Esophagus squamous epithelium (tissue), 5 donors: ENCODE results near the gene FXYD6. TPM values are rescaled to one million over a fixed set of nuclear protein-coding genes. Genes with fewer than 3 reads are reported as not detected.

Experiments used
- DNase-seq: peaks from one replicate; lab custom pipeline; 2025; lab: John Stamatoyannopoulos, UW
- H3K27ac ChIP-seq, 4 donors: fragments of 200-600 bp; sonication (generic); one replicate each; pipeline ENCODE4 v1.5.1; 2016 to 2019; ENCODE audit warnings: mild to moderate bottlenecking in 1 of 4
- H3K27me3 ChIP-seq, 4 donors: fragments of 200-600 bp; sonication (generic); 1 replicate in 3 of 4; 2 replicates in 1 of 4; pipeline versions ENCODE4 v1.5.1 to v1.6.0; 2017 to 2021; ENCODE audit warnings: antibody characterized with exemption in 1 of 4
- H3K36me3 ChIP-seq, 3 donors: fragments of 200-600 bp; sonication (generic); one replicate each; pipeline ENCODE4 v1.5.1; 2016 to 2019
- H3K4me1 ChIP-seq, 3 donors: fragments of 200-600 bp; sonication (generic); one replicate each; pipeline ENCODE4 v1.5.1; 2017 to 2019
- H3K4me3 ChIP-seq, 4 donors: fragments of 200-600 bp; sonication (generic); 1 replicate in 3 of 4; 2 replicates in 1 of 4; pipeline ENCODE4 v1.5.1; 2016 to 2019; ENCODE audit warnings: mild to moderate bottlenecking in 2 of 4, moderate library complexity in 1 of 4
- H3K9me3 ChIP-seq, 3 donors: fragments of 200-600 bp; sonication (generic); one replicate each; pipeline ENCODE4 v1.5.1; 2016 to 2019
- POLR2A ChIP-seq, 4 donors: fragments of 450-650 bp; IDR thresholded peaks; one replicate each; pipeline ENCODE4 v1.6.1; 2017; ENCODE audit warnings: antibody characterized with exemption in 4 of 4, mild to moderate bottlenecking in 4 of 4, moderate library complexity in 3 of 4
- WGBS, 2 donors: methylation state at CpG; one replicate each; pipeline ENCODE4 v1.1.5; 2018; 5-methylcytosine and 5-hydroxymethylcytosine counted together
- intact Hi-C: fragments of 100-400 bp; cut with DNase I; formaldehyde crosslinking; loops from one replicate; pipeline ENCODE4 v1.15.0; 2022
- total RNA-seq, 4 donors: library from RNA; depleted of rRNA; stranded (reverse); fragments of >200 nt; gene quantifications; one replicate each; pipeline ENCODE4 v1.1.0, GENCODE V29; 2016
- TF ChIP-seq, protein P1 (sequence below), 6 experiments: fragments of 450-650 bp in 4 of 6; fragments of 200-600 bp in 2 of 6; sonication (generic) in 2 of 6; IDR thresholded peaks; one replicate each; pipeline ENCODE4 v1.5.1; 2016 to 2019; ENCODE audit warnings: antibody characterized with exemption in 6 of 6, mild to moderate bottlenecking in 4 of 6, moderate library complexity in 4 of 6
- donor health status: DM: yes; HTN: yes; CAD: no.

FXYD6 gene
- total RNA-seq, 4 donors from 2014 or later: 0.61 to 27.7 (median 2.1) TPM

DNA sequence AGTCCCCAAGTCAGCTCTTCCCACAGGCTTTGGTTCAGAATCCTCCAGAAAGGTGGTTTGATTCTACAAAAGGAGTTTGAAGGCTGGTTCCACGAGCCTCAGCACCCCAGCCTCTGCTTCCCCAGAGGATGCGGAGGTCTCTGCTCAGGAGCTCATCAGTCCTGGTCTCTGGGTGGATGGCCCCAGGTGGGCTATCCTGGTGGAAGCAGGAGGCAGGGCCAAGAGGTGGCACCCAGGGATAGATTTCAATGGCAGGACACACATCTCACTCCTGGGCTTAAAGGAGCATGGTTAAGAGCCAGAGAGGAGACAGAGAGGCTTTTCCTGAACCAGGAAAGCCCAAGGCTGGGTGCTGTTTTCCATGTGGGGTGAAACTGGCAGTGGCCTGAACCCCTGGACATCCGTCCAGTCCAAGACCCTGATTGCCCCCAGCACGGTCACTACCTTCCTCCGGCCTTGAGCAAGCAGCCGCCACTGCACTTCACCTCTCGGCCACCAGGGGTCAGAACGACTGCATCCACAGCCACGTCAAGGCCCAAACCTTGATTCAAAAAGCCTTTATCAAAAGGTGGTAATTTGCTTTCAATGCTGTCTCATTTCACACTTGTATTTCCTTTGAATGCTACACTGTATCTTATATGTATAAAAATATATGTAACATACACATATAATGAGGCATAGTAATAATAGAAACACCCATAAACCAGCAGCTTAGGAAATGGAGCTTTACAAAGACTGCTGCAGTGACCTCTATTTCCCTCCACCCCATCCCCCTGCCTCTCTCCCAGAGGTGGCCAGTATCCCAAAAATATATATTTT, 32.6 kb downstream of the FXYD6 start:
- intact Hi-C loops: loop anchor here (2.0 to 5.0 kb wide), 2 partner anchors 103 to 208 kb away; no protein-coding TSS in a partner anchor
- TF ChIP-seq, protein P1, sequence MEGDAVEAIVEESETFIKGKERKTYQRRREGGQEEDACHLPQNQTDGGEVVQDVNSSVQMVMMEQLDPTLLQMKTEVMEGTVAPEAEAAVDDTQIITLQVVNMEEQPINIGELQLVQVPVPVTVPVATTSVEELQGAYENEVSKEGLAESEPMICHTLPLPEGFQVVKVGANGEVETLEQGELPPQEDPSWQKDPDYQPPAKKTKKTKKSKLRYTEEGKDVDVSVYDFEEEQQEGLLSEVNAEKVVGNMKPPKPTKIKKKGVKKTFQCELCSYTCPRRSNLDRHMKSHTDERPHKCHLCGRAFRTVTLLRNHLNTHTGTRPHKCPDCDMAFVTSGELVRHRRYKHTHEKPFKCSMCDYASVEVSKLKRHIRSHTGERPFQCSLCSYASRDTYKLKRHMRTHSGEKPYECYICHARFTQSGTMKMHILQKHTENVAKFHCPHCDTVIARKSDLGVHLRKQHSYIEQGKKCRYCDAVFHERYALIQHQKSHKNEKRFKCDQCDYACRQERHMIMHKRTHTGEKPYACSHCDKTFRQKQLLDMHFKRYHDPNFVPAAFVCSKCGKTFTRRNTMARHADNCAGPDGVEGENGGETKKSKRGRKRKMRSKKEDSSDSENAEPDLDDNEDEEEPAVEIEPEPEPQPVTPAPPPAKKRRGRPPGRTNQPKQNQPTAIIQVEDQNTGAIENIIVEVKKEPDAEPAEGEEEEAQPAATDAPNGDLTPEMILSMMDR (IDR thresholded peaks at IDR 0.05): peak; percentile 96 to 100 (median 98)
- TF ChIP-seq POLR2A (IDR thresholded peaks at IDR 0.05): no peak
- peaks cover 0 to 6% (median 0%) of the 10 kb centered on the region in 3 donors for H3K4me1 ChIP-seq
- H3K9me3 ChIP-seq: no peaks in the 10 kb centered on the region
- H3K36me3 ChIP-seq: no peaks in the 10 kb centered on the region
- H3K27me3 ChIP-seq: peaks cover 0 to 14% (median 0%) of the 10 kb centered on the region in 4 donors
- DNase-seq: no peak
- WGBS, 2 donors: 1 to 4% methylated on average over 7 of the region's 9 CpGs
- H3K4me3 ChIP-seq: no peak overlapping the region
- no peak overlapping the region for H3K27ac ChIP-seq

DNA sequence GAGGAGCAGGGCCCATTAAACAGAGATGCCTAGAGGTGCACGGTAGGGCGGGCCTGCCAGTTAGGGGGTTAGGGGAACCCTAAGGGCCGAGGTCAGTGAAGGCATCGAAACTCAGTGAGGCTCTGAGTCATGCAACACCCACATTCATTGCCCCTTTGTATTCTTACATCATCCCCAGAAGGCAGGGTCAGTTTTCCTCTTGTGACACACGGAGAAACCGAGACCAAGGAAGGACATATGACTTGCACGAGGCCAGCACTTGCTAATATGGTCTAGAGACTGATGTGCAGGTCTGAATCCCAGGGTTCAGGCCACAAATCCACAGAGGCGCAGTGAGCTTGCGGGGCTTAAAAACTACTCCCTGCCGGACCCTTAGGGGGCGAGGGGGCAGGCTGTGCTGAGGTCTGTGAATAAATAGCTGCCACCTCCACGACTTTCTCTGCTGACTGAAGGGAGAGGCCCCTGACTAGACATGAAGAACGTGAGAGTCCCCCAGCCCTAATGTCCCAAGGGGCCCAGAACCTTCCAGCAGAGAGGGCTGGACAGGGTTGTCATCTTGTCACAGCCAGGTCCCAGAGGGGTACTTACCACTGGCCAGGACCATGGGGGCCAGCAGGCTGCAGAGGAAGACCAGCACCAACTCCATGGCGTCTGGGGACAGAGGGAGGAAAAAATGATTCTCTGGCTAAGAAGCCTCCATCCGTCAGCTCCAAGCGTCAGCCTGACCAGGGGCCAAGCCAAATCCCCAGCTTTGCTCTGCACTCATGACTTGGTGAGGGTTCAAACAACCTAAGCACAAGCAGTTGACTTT, 34.1 kb downstream of the FXYD6 start:
- Histone ChIP-seq H3K36me3 (no peaks in the 10 kb centered on the region), H3K27ac (peak overlapping the region in 1 of 4 donors; percentile 39), H3K4me1 (peaks cover 0 to 6% (median 0%) of the 10 kb centered on the region in 3 donors), H3K4me3 (no peak overlapping the region), H3K9me3 (no peaks in the 10 kb centered on the region), H3K27me3 (peaks cover 0 to 26% (median 0%) of the 10 kb centered on the region in 4 donors)
- no peak for TF ChIP-seq POLR2A (IDR thresholded peaks at IDR 0.05)
- TF ChIP-seq, protein P1 (IDR thresholded peaks at IDR 0.05): no peak
- DNase-seq: no peak
- intact Hi-C loops: loop anchor here (2.0 to 5.0 kb wide), 2 partner anchors 104 to 210 kb away; no protein-coding TSS in a partner anchor
- WGBS, 2 donors: 56 to 88% methylated on average over 6 to 7 of the region's 16 CpGs

DNA sequence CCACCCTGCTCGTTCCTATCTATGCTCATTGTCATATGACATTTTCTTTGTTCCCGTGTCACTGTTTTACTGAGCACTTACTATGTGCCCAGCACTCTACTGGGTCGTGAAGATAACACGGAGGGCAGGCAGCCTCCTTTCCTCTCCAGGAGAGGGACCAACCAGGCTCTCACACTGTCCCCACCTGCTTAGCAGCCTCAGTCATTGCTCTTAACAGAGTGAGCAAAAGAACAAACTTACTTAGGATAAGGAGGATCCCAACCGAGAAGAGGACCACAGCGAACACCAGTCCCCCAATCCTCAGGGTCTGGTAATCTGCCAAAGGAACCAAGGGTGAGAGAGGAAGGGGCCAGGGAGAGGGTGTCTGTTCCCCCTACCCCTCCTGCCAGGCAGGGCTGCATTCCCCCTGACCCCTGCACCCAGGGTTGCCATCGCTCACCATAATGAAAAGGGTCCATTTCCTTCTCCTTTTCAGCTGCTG, 34.9 kb downstream of the FXYD6 start:
- intact Hi-C loops: loop anchor here (2.0 to 5.0 kb wide), 2 partner anchors 105 to 211 kb away; no protein-coding TSS in a partner anchor
- Histone ChIP-seq H3K27me3 (peaks cover 0 to 33% (median 0%) of the 10 kb centered on the region in 4 donors), H3K36me3 (no peaks in the 10 kb centered on the region), H3K27ac (peak overlapping the region in 1 of 4 donors; percentile 40), H3K4me1 (peaks cover 0 to 6% (median 0%) of the 10 kb centered on the region in 3 donors), H3K4me3 (no peak overlapping the region), H3K9me3 (no peaks in the 10 kb centered on the region)
- TF ChIP-seq, protein P1 (IDR thresholded peaks at IDR 0.05): no peak
- TF ChIP-seq POLR2A (IDR thresholded peaks at IDR 0.05): no peak
- 82 to 85% methylated on average over 4 to 6 of the region's 7 CpGs for WGBS, 2 donors
- DNase-seq: no peak

DNA sequence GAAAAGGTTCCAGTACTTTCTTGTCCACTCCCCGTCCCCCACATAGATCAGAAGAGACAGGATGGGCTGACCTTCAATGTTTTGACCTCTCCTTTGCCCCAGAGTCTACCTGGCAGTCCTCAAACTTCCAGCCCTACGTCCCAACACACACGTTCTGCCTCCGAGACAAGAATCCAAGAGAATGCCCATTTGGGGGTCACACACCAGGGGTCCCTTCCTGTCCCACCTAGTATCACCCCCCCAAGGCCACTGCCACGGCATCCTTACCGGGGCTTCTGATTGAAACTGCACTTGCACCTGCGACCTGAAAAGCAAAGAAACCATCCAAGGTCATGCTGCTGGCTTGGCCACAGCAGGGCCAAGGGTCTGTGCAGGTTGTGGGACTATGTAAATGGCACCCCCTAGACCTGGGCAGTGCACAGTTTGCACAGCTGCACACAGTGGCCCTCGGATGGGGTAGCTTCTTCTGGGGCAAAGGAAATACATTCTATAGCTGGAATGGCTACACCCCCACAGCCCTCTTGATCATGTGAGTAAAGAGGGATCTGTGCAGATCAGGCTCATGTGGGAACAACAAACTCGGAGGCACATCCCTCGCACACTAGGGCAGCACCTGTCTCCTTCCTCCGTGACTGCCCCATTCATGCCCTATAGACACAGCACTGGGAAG, 35.4 kb downstream of the FXYD6 start:
- intact Hi-C loops: loop anchor here (5.0 kb wide), 1 partner anchor 211 kb away; no protein-coding TSS in a partner anchor
- DNase-seq: no peak
- Histone ChIP-seq H3K27me3 (peaks cover 0 to 38% (median 0%) of the 10 kb centered on the region in 4 donors), H3K4me1 (peaks cover 0 to 6% (median 0%) of the 10 kb centered on the region in 3 donors), H3K27ac (no peak overlapping the region), H3K36me3 (no peaks in the 10 kb centered on the region), H3K9me3 (no peaks in the 10 kb centered on the region), H3K4me3 (no peak overlapping the region)
- TF ChIP-seq, protein P1 (IDR thresholded peaks at IDR 0.05): no peak
- TF ChIP-seq POLR2A (IDR thresholded peaks at IDR 0.05): no peak
- 75 to 78% methylated on average over 6 to 8 of the region's 11 CpGs for WGBS, 2 donors
